ENCODE data around the gene ZSWIM8. TPM values are rescaled to one million over a fixed set of nuclear protein-coding genes. Genes with fewer than 3 reads are reported as not detected.

ZSWIM8 gene
- total RNA-seq, 6 experiments from 2014 or later: 52.2 to 107 (median 77.5) TPM

GRCh38 chr10:73813333-73813732 is 27.9 kb downstream of the ZSWIM8 start:
- intact Hi-C loops (cut with DNase I): no loop called here
- H3K27ac ChIP-seq: no peak overlapping the region
- peaks cover 0 to 40% (median 8%) of the 10 kb centered on the region in 4 donors for H3K4me1 ChIP-seq
- no peaks in the 10 kb centered on the region for H3K27me3 ChIP-seq
- DNase-seq: peak in 1 of 3 donors; percentile 53
- H3K4me3 ChIP-seq: no peak overlapping the region
- 88% methylated on average over 3 of the region's 7 CpGs for WGBS (ENCODE audit: insufficient coverage, low coverage, low lambda C conversion rate, missing lambda C conversion rate)
- TF ChIP-seq CTCF (IDR thresholded peaks at IDR 0.05): no peak
- TF ChIP-seq POLR2A (IDR thresholded peaks at IDR 0.05): no peak
- no peaks in the 10 kb centered on the region for H3K9me3 ChIP-seq
- peaks cover 0 to 3% (median 0%) of the 10 kb centered on the region in 4 donors for H3K36me3 ChIP-seq
- ATAC-seq: no peak

GRCh38 chr10:73814276-73814895 is 29.0 kb downstream of the ZSWIM8 start:
- DNase-seq (no peak), ATAC-seq (no peak)
- peaks cover 0 to 45% (median 12%) of the 10 kb centered on the region in 4 donors for H3K4me1 ChIP-seq
- H3K27me3 ChIP-seq: no peaks in the 10 kb centered on the region
- intact Hi-C loops (cut with DNase I): no loop called here
- no peak overlapping the region for H3K4me3 ChIP-seq
- no peak for TF ChIP-seq POLR2A (IDR thresholded peaks at IDR 0.05)
- no peak for TF ChIP-seq CTCF (IDR thresholded peaks at IDR 0.05)
- peaks cover 0 to 3% (median 0%) of the 10 kb centered on the region in 4 donors for H3K36me3 ChIP-seq
- no peak overlapping the region for H3K27ac ChIP-seq
- no peaks in the 10 kb centered on the region for H3K9me3 ChIP-seq
- 88% methylated on average over 13 of the region's 13 CpGs for WGBS (ENCODE audit: insufficient coverage, low coverage, low lambda C conversion rate, missing lambda C conversion rate)

- 82% methylated on average over 13 of the region's 22 CpGs for WGBS (ENCODE audit: insufficient coverage, low coverage, low lambda C conversion rate, missing lambda C conversion rate)
- no peak for DNase-seq
- no peak for TF ChIP-seq POLR2A (IDR thresholded peaks at IDR 0.05)
- no peak for TF ChIP-seq CTCF (IDR thresholded peaks at IDR 0.05)
- H3K4me3 ChIP-seq: no peak overlapping the region
- peaks cover 0 to 3% (median 0%) of the 10 kb centered on the region in 4 donors for H3K36me3 ChIP-seq
- no peaks in the 10 kb centered on the region for H3K9me3 ChIP-seq
- peak overlapping the region; percentile 12 to 32 (median 29) for H3K27ac ChIP-seq
- ATAC-seq: no peak
- H3K27me3 ChIP-seq: no peaks in the 10 kb centered on the region
- intact Hi-C loops (cut with DNase I): no loop called here
- peaks cover 0 to 43% (median 18%) of the 10 kb centered on the region in 4 donors for H3K4me1 ChIP-seq
These were observed 29.7 kb downstream of the ZSWIM8 start for GRCh38 chr10:73814896-73815718.

- Histone ChIP-seq H3K27me3 (no peaks in the 10 kb centered on the region), H3K36me3 (peaks cover 0 to 3% (median 0%) of the 10 kb centered on the region in 4 donors), H3K27ac (peak overlapping the region; percentile 12 to 32 (median 29)), H3K4me3 (no peak overlapping the region), H3K4me1 (peaks cover 0 to 40% (median 18%) of the 10 kb centered on the region in 4 donors), H3K9me3 (no peaks in the 10 kb centered on the region)
- intact Hi-C loops (cut with DNase I): no loop called here
- no peak for TF ChIP-seq CTCF (IDR thresholded peaks at IDR 0.05)
- TF ChIP-seq POLR2A (IDR thresholded peaks at IDR 0.05): no peak
- DNase-seq: no peak
- ATAC-seq: no peak
These were observed 30.3 kb downstream of the ZSWIM8 start for GRCh38 chr10:73815719-73816030.
